KMS-11 (cell line): ENCODE data around the gene TM9SF4.

Experiments
- H2AFZ ChIP-seq: fragments of 200-600 bp; sonication (generic); 2 replicates; pipeline ENCODE4 v1.6.1; 2016; ENCODE audit warnings: antibody characterized with exemption, mixed run types, low read depth
- H3K27ac ChIP-seq: fragments of 200-600 bp; sonication (generic); 2 replicates; pipeline ENCODE4 v1.6.1; 2016; ENCODE audit warnings: mild to moderate bottlenecking, mixed run types
- H3K27me3 ChIP-seq: fragments of 200-600 bp; sonication (generic); 2 replicates; pipeline ENCODE4 v1.6.1; 2017; ENCODE audit warnings: mild to moderate bottlenecking, low read depth, mixed run types, moderate library complexity; ENCODE audit not compliant: insufficient read depth
- H3K36me3 ChIP-seq: fragments of 200-600 bp; sonication (generic); 2 replicates; pipeline ENCODE4 v1.6.1; 2017; ENCODE audit warnings: mild to moderate bottlenecking, mixed run types; ENCODE audit not compliant: insufficient read depth
- H3K4me1 ChIP-seq: fragments of 200-600 bp; sonication (generic); 2 replicates; pipeline ENCODE4 v1.6.1; 2016; ENCODE audit warnings: mild to moderate bottlenecking, low read depth, mixed run types; ENCODE audit not compliant: poor library complexity, severe bottlenecking
- H3K4me2 ChIP-seq: fragments of 200-600 bp; sonication (generic); 2 replicates; pipeline ENCODE4 v1.7.0; 2016; ENCODE audit warnings: mild to moderate bottlenecking, mixed run types
- H3K4me3 ChIP-seq: fragments of 200-600 bp; sonication (generic); IDR thresholded peaks from 2 replicates; pipeline ENCODE4 v1.6.1; 2017; ENCODE audit warnings: low read depth, low read length, mixed read lengths; ENCODE audit not compliant: insufficient read depth
- H3K79me2 ChIP-seq: fragments of 200-600 bp; sonication (generic); 2 replicates; pipeline ENCODE4 v1.6.1; 2016; ENCODE audit warnings: low read depth, mixed run types; ENCODE audit not compliant: insufficient read depth
- H3K9ac ChIP-seq: fragments of 200-600 bp; sonication (generic); 2 replicates; pipeline ENCODE4 v1.6.1; 2016; ENCODE audit warnings: mild to moderate bottlenecking, mixed run types
- H4K20me1 ChIP-seq: fragments of 200-600 bp; sonication (generic); 2 replicates; pipeline ENCODE4 v1.6.1; 2016; ENCODE audit warnings: mild to moderate bottlenecking, mixed run types; ENCODE audit not compliant: insufficient read depth
- CTCF ChIP-seq: fragments of 200-600 bp; sonication (generic); conservative IDR thresholded peaks from 2 replicates; pipeline ENCODE4 v1.6.1; 2017; ENCODE audit warnings: low read depth, mild to moderate bottlenecking, antibody characterized with exemption, low read length, moderate library complexity, mixed read lengths

Gene TM9SF4

GRCh38 chr20:32199006-32199405, 89.5 kb downstream of the TM9SF4 start:
- Histone ChIP-seq H3K4me3 (no peak overlapping the region), H4K20me1 (peaks cover 6% of the 10 kb centered on the region; the same call in 1 of the 2 replicates), H3K79me2 (peaks cover 24% of the 10 kb centered on the region; the same call in 1 of the 2 replicates), H3K4me2 (no peak overlapping the region), H3K4me1 (peaks cover 11% of the 10 kb centered on the region), H3K9ac (no peak overlapping the region), H3K36me3 (peaks cover 9% of the 10 kb centered on the region; the same call in 1 of the 2 replicates), H3K27ac (no peak overlapping the region), H3K27me3 (no peaks in the 10 kb centered on the region), H2AFZ (no peak overlapping the region)
- no peak for TF ChIP-seq CTCF

GRCh38 chr20:32201296-32201976, 91.9 kb downstream of the TM9SF4 start:
- H2AFZ ChIP-seq, result no peak overlapping the region
- no peaks in the 10 kb centered on the region for H3K27me3 ChIP-seq
- no peak overlapping the region for H3K4me2 ChIP-seq
- H3K4me1 ChIP-seq, result peaks cover 35% of the 10 kb centered on the region
- peaks cover 9% of the 10 kb centered on the region; the same call in 1 of the 2 replicates for H3K36me3 ChIP-seq
- no peak overlapping the region for H3K4me3 ChIP-seq
- H3K9ac ChIP-seq, result no peak overlapping the region
- H4K20me1 ChIP-seq, result peaks cover 6% of the 10 kb centered on the region; the same call in 1 of the 2 replicates
- no peak overlapping the region for H3K27ac ChIP-seq
- peaks cover 49% of the 10 kb centered on the region for H3K79me2 ChIP-seq
- TF ChIP-seq CTCF, result no peak

- Histone ChIP-seq H3K4me2 (no peak overlapping the region), H3K27ac (no peak overlapping the region)
Measured at GRCh38 chr20:32201977-32202363, 92.5 kb downstream of the TM9SF4 start.

More at GRCh38 chr20:32201977-32202363, 92.5 kb downstream of the TM9SF4 start:
- Histone ChIP-seq H4K20me1 (peaks cover 6% of the 10 kb centered on the region; the same call in 1 of the 2 replicates), H3K27me3 (no peaks in the 10 kb centered on the region), H3K4me3 (no peak overlapping the region), H3K36me3 (peaks cover 9% of the 10 kb centered on the region; the same call in 1 of the 2 replicates), H3K79me2 (peaks cover 54% of the 10 kb centered on the region), H3K4me1 (peaks cover 36% of the 10 kb centered on the region), H2AFZ (no peak overlapping the region), H3K9ac (no peak overlapping the region)
- no peak for TF ChIP-seq CTCF
